Measurements from ENCODE around the gene RIN3. TPM values are rescaled to one million over a fixed set of nuclear protein-coding genes. Genes with fewer than 3 reads are reported as not detected.

RIN3 gene
- total RNA-seq, 2 donors from 2014 or later, result 6.6 to 11.8 TPM

DNA sequence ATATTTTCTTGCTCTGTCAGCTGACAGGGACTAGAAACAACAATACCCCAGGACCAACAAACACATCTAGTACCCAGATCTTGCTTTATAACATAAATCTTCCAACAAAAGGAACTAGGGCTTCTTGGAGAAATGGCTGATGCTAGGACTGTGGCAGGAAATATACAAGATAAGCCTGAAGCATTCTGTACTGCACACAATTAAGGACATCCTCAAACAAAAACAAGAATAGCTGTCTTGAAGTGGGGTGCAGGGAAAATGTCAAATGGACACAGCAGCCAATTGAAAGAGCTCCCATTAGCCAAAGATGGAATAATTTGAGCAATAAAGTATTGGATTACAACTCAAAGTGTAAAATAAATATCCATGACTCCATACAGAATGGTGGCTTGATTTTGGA lies 184.8 kb downstream of the RIN3 start:
- peaks cover 0 to 14% of the 10 kb centered on the region in 2 donors for H3K4me1 ChIP-seq
- TF ChIP-seq, protein P1, sequence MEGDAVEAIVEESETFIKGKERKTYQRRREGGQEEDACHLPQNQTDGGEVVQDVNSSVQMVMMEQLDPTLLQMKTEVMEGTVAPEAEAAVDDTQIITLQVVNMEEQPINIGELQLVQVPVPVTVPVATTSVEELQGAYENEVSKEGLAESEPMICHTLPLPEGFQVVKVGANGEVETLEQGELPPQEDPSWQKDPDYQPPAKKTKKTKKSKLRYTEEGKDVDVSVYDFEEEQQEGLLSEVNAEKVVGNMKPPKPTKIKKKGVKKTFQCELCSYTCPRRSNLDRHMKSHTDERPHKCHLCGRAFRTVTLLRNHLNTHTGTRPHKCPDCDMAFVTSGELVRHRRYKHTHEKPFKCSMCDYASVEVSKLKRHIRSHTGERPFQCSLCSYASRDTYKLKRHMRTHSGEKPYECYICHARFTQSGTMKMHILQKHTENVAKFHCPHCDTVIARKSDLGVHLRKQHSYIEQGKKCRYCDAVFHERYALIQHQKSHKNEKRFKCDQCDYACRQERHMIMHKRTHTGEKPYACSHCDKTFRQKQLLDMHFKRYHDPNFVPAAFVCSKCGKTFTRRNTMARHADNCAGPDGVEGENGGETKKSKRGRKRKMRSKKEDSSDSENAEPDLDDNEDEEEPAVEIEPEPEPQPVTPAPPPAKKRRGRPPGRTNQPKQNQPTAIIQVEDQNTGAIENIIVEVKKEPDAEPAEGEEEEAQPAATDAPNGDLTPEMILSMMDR (IDR thresholded peaks at IDR 0.05), result no peak

DNA sequence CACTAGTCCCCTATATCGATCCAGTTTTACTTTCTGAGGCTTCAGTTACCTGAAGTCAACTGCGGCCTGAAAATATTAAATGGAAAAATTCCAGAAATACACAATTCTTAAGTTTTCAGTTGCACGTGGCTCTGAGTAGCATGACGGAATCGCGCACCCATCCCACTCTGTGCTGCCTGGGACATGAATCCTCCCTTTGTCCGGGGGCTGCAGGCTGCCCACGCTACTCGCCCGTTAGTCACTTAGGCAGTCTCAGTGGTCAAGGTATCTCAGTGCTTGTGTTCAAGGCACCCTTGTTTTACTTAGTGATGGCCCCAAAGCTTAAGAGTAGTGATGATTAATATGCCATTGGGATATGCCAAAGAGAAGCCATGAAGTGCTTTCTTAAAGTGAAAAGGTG lies 188.2 kb downstream of the RIN3 start:
- TF ChIP-seq, protein P1 (IDR thresholded peaks at IDR 0.05), result no peak

More for the DNA sequence above, 184.8 kb downstream of the RIN3 start:
- no peak overlapping the region for H3K27ac ChIP-seq
- no peak overlapping the region for H3K4me3 ChIP-seq
- no peaks in the 10 kb centered on the region for H3K9me3 ChIP-seq
- H3K27me3 ChIP-seq, result no peaks in the 10 kb centered on the region
- DNase-seq (ENCODE audit: low spot score), result no peak
- H3K36me3 ChIP-seq, result peaks cover 6% of the 10 kb centered on the region

DNA sequence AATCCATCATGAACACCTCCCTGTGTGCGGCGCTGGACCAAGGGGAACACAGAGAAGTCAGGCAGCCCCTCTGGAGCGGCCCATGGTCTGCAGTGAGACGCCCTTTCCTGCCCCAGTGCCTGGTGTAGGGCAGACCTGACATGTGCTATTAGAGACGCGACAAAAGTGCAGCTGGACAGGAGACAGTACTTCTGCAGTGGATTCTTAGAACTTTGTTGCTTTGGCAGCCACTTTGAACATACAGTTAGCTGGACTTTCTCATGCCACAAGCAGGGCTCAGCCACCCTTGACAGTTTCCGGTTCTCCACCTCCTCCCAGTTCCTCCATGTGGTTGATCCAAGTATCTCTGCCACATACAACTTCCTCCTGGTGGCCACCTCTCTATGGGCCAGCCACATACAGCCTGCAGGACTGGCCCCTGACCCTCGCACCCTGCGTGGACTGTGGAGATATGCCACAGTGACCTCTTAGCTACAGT lies 188.9 kb downstream of the RIN3 start:
- Histone ChIP-seq H3K4me3 (no peak overlapping the region), H3K9me3 (no peaks in the 10 kb centered on the region), H3K27me3 (no peaks in the 10 kb centered on the region), H3K27ac (no peak overlapping the region), H3K36me3 (peaks cover 46% of the 10 kb centered on the region), H3K4me1 (no peaks in the 10 kb centered on the region)
- DNase-seq (ENCODE audit: low spot score), result no peak
- TF ChIP-seq, protein P1 (IDR thresholded peaks at IDR 0.05), result no peak

More for the DNA sequence above, 188.2 kb downstream of the RIN3 start:
- H3K4me1 ChIP-seq, result no peaks in the 10 kb centered on the region
- H3K36me3 ChIP-seq, result peaks cover 40% of the 10 kb centered on the region
- no peaks in the 10 kb centered on the region for H3K27me3 ChIP-seq
- no peak for DNase-seq (ENCODE audit: low spot score)
- H3K27ac ChIP-seq, result no peak overlapping the region
- H3K4me3 ChIP-seq, result no peak overlapping the region
- H3K9me3 ChIP-seq, result no peaks in the 10 kb centered on the region

DNA sequence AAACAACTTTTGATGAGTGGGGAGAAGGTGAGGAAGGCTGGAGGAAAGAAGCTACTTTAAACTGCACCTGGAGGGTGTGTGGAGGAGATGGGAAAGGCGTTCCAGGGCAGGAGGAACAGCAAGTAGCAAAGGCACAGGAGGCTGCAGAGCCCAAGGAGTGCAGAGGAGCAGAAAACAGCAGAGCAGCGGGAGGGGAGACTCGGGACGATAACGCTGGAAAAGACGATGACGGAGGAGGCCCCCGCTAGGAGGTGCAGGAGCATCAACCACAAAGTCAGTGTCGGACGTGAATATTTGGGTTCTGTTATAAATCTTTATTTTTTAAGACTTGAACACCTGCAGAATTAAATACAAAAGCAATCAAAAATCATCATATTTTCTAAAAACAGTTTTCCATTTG lies 189.9 kb downstream of the RIN3 start:
- TF ChIP-seq, protein P1 (IDR thresholded peaks at IDR 0.05), result no peak
- Histone ChIP-seq H3K27ac (no peak overlapping the region), H3K27me3 (no peaks in the 10 kb centered on the region), H3K9me3 (no peaks in the 10 kb centered on the region), H3K36me3 (peaks cover 52% of the 10 kb centered on the region), H3K4me1 (no peaks in the 10 kb centered on the region), H3K4me3 (no peak overlapping the region)
- no peak for DNase-seq (ENCODE audit: low spot score)

DNA sequence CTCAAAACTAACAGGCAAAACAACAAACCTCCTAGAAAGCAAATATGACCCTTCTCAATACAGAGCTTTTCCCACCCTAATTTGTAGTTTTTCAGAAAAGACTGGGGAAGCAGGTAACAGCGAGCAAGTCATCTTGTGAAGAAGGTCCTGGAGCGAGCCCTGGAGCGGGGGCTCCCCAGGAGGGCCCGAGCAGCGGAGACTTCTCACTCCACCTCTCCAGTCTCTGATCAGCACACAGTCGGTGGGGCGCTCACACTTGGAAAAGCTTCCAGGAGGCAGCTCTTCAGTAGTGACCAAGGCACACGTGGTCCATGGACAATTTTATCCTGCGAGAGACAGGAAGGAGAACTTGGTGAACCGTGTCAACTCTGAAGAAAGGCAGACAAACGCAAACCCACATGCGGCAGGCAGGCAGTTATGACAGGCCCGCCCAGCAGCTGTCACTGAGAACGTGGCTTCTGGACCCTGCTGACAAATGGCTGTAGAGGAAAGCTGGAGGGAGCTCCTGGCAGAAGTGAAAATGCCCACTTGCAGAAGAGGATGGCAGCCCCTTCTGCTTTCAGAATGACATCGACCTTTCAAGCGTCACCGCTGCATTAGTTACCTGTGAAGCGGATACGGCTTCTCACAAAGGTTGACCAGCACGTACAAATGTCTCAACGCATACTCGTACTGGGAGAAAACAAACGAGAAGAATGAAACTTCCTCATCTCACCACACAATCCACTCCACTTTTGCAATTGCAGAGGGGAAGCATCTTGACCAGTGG lies 190.6 kb downstream of the RIN3 start:
- no peak for DNase-seq (ENCODE audit: low spot score)
- Histone ChIP-seq H3K36me3 (peaks cover 56% of the 10 kb centered on the region), H3K9me3 (no peaks in the 10 kb centered on the region), H3K27ac (no peak overlapping the region), H3K4me3 (no peak overlapping the region), H3K27me3 (no peaks in the 10 kb centered on the region), H3K4me1 (no peaks in the 10 kb centered on the region)
- TF ChIP-seq, protein P1 (IDR thresholded peaks at IDR 0.05), result no peak
